B cell (primary cell): Measurements from ENCODE around the gene SNX20. TPM values are rescaled to one million over a fixed set of nuclear protein-coding genes. Genes with fewer than 3 reads are reported as not detected.

ENCODE experiments used
- ATAC-seq: fragments of 200-7000 bp; cut with Tn5 transposase; one replicate; pipeline ENCODE4 v1.10.0; 2021; ENCODE audit warnings: low read depth, mild to moderate bottlenecking, moderate number of reproducible peaks, moderate library complexity
- CTCF ChIA-PET: fragments of 350-600 bp; sonication (Branson Sonifier 250); formaldehyde crosslinking; loops from one replicate; lab custom pipeline; 2021; ENCODE audit warnings: antibody characterized with exemption, inconsistent platforms; lab: Charles Lee
- POLR2A ChIA-PET: fragments of 350-600 bp; sonication (Branson Sonifier 250); formaldehyde crosslinking; loops from one replicate; lab custom pipeline; 2021; ENCODE audit warnings: antibody characterized with exemption; lab: Charles Lee
- DNase-seq: peaks from one replicate; pipeline ENCODE4 v3.0.0; 2013
- H2AFZ ChIP-seq: 2 replicates; pipeline ENCODE4 v1.6.1; 2012; ENCODE audit warnings: mild to moderate bottlenecking, low read depth, low read length; ENCODE audit not compliant: insufficient read depth, poor library complexity, severe bottlenecking
- H3K27ac ChIP-seq, 2 donors: 1 replicate in 1 of 2; 2 replicates in 1 of 2; pipeline ENCODE4 v1.5.1; 2012 to 2013; ENCODE audit warnings: low read length in 2 of 2, mild to moderate bottlenecking in 2 of 2, moderate library complexity in 1 of 2
- H3K27me3 ChIP-seq, 4 experiments: fragments of 200-600 bp in 1 of 4; sonication (generic) in 1 of 4; replicated peaks in 1 of 4; 1 replicate in 2 of 4; 2 replicates in 2 of 4; pipeline versions ENCODE4 v1.6.1 to v1.7.0; 2013 to 2016; ENCODE audit warnings: low read length in 3 of 4, mild to moderate bottlenecking in 2 of 4, mixed read lengths in 1 of 4, moderate library complexity in 1 of 4; ENCODE audit not compliant: insufficient read depth in 4 of 4, control insufficient read depth in 3 of 4; ENCODE audit errors: control extremely low read depth in 1 of 4
- H3K36me3 ChIP-seq, 2 experiments: replicated peaks in 1 of 2; 1 replicate in 1 of 2; 2 replicates in 1 of 2; pipeline versions ENCODE4 v1.6.1 to v1.7.1; 2013; ENCODE audit warnings: low read length in 1 of 2; ENCODE audit not compliant: insufficient read depth in 2 of 2, control insufficient read depth in 1 of 2; ENCODE audit errors: control extremely low read depth in 1 of 2, extremely low read depth in 1 of 2
- H3K4me1 ChIP-seq, 2 donors: fragments of 200-600 bp in 1 of 2; sonication (generic) in 1 of 2; 1 replicate in 1 of 2; 2 replicates in 1 of 2; pipeline versions ENCODE4 v1.5.1 to v1.6.1; 2013 to 2017; ENCODE audit warnings: low read length in 2 of 2; ENCODE audit not compliant: control insufficient read depth in 2 of 2, insufficient read depth in 2 of 2
- H3K4me2 ChIP-seq: replicated peaks from 2 replicates; pipeline ENCODE3; 2012; ENCODE audit warnings: mild to moderate bottlenecking, low read depth, low read length; ENCODE audit not compliant: poor library complexity, severe bottlenecking
- H3K4me3 ChIP-seq, 5 experiments: fragments of 200-600 bp in 1 of 5; sonication (generic) in 1 of 5; 1 replicate in 3 of 5; 2 replicates in 2 of 5; pipeline versions ENCODE4 v1.5.1 to v1.7.0; 2011 to 2016; ENCODE audit warnings: low read length in 4 of 5, mild to moderate bottlenecking in 4 of 5, low read depth in 2 of 5, control low read depth in 1 of 5, moderate library complexity in 1 of 5; ENCODE audit not compliant: insufficient read depth in 1 of 5; ENCODE audit errors: control extremely low read depth in 1 of 5, extremely low read depth in 1 of 5
- H3K79me2 ChIP-seq: fragments of 200-600 bp; sonication (generic); one replicate; pipeline ENCODE4 v1.6.0; 2016; ENCODE audit warnings: low read length; ENCODE audit not compliant: control insufficient read depth, insufficient read depth
- H3K9ac ChIP-seq: fragments of 200-600 bp; sonication (generic); 2 replicates; pipeline ENCODE4 v1.6.1; 2017; ENCODE audit warnings: mild to moderate bottlenecking, low read length, moderate library complexity
- H3K9me3 ChIP-seq, 3 donors: one replicate each; pipeline versions ENCODE4 v1.6.1 to v1.7.1; 2013; ENCODE audit warnings: low read length in 2 of 3; ENCODE audit not compliant: control insufficient read depth in 2 of 3, insufficient read depth in 1 of 3; ENCODE audit errors: control extremely low read depth in 1 of 3
- H4K20me1 ChIP-seq: 2 replicates; pipeline ENCODE4 v1.6.0; 2012; ENCODE audit warnings: mild to moderate bottlenecking, low read length; ENCODE audit not compliant: insufficient read depth, control insufficient read depth, poor library complexity, severe bottlenecking
- H3K27ac Mint-ChIP-seq: one replicate; pipeline ENCODE4 v1.8.0; 2021; ENCODE audit warnings: mixed read lengths
- H3K27me3 Mint-ChIP-seq: one replicate; pipeline ENCODE4 v1.8.0; 2021; ENCODE audit warnings: mixed read lengths
- H3K4me1 Mint-ChIP-seq: one replicate; pipeline ENCODE4 v1.8.0; 2021; ENCODE audit warnings: mixed read lengths
- H3K4me3 Mint-ChIP-seq: one replicate; pipeline ENCODE4 v1.8.0; 2021; ENCODE audit warnings: mixed read lengths
- H3K9me3 Mint-ChIP-seq: one replicate; pipeline ENCODE4 v1.8.0; 2022; ENCODE audit warnings: mixed read lengths; ENCODE audit not compliant: insufficient read depth
- EZH2 ChIP-seq: IDR thresholded peaks from 2 replicates; pipeline ENCODE4 v1.6.1; 2012; ENCODE audit warnings: borderline replicate concordance, low read depth, mild to moderate bottlenecking, moderate library complexity, low read length; ENCODE audit not compliant: insufficient read depth, poor library complexity, severe bottlenecking
- WGBS: methylation state at CpG from one replicate; pipeline ENCODE4 v1.1.5; 2013; ENCODE audit warnings: missing lambda C conversion rate; ENCODE audit not compliant: insufficient coverage; 5-methylcytosine and 5-hydroxymethylcytosine counted together
- intact Hi-C: fragments of 100-400 bp; cut with micrococcal nuclease; formaldehyde crosslinking; loops from one replicate; pipeline ENCODE4 v1.10.0; 2022
- polyA plus RNA-seq: library from polyadenylated mRNA; depleted of rRNA; stranded (reverse); fragments of >200 nt; gene quantifications from 2 replicates; pipeline ENCODE4 v1.2.3, GENCODE V29; 2012
- total RNA-seq, 2 donors: library from RNA; stranded (reverse); fragments of 120-200 nt in 1 of 2; gene quantifications; 1 replicate in 1 of 2; 2 replicates in 1 of 2; pipeline versions ENCODE4 v1.2.3 to v1.2.4, GENCODE V29; 2013 to 2022
- TF ChIP-seq, protein P1 (sequence below): fragments of 200-600 bp; IDR thresholded peaks from one replicate; pipeline ENCODE4 v1.8.0; 2022; ENCODE audit warnings: antibody characterized with exemption, mild to moderate bottlenecking

SNX20 gene
- total and polyA plus RNA-seq, 2 donors (not counting 1 experiment from before 2014, with no cell fraction given): 34.7 to 43.0 TPM

- Mint-ChIP-seq H3K4me1 (peaks cover 43% of the 10 kb centered on the region), H3K27me3 (no peaks in the 10 kb centered on the region), H3K4me3 (no peak overlapping the region), H3K27ac (no peak overlapping the region), H3K9me3 (no peaks in the 10 kb centered on the region)
- Histone ChIP-seq H3K4me3 (no peak overlapping the region), H3K4me1 (peaks cover 34 to 39% of the 10 kb centered on the region in 2 donors), H3K9me3 (no peaks in the 10 kb centered on the region), H3K27me3 (no peaks in the 10 kb centered on the region), H3K4me2 (no peak overlapping the region), H2AFZ (no peak overlapping the region), H3K9ac (no peak overlapping the region), H3K27ac (no peak overlapping the region), H3K79me2 (peaks cover 6% of the 10 kb centered on the region), H3K36me3 (no peaks in the 10 kb centered on the region), H4K20me1 (no peaks in the 10 kb centered on the region)
- no peak for ATAC-seq
- TF ChIP-seq, protein P1, sequence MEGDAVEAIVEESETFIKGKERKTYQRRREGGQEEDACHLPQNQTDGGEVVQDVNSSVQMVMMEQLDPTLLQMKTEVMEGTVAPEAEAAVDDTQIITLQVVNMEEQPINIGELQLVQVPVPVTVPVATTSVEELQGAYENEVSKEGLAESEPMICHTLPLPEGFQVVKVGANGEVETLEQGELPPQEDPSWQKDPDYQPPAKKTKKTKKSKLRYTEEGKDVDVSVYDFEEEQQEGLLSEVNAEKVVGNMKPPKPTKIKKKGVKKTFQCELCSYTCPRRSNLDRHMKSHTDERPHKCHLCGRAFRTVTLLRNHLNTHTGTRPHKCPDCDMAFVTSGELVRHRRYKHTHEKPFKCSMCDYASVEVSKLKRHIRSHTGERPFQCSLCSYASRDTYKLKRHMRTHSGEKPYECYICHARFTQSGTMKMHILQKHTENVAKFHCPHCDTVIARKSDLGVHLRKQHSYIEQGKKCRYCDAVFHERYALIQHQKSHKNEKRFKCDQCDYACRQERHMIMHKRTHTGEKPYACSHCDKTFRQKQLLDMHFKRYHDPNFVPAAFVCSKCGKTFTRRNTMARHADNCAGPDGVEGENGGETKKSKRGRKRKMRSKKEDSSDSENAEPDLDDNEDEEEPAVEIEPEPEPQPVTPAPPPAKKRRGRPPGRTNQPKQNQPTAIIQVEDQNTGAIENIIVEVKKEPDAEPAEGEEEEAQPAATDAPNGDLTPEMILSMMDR: no peak
- TF ChIP-seq EZH2: no peak
- ChIA-PET CTCF (interaction anchor here (0.8 to 1.9 kb wide), 3 partner anchors 8 to 23 kb away, joined by 3 to 5 read pairs (median 3); no protein-coding TSS in a partner anchor), POLR2A (no interaction called here)
- intact Hi-C loops: no loop called here
- DNase-seq: no peak
- WGBS: 87% methylated on average over 8 of the region's 12 CpGs
These were observed 7.0 kb upstream of the SNX20 start for GRCh38 chr16:50688083-50688482.

- Mint-ChIP-seq H3K4me3 (peak overlapping the region; percentile 86), H3K27me3 (no peaks in the 10 kb centered on the region), H3K27ac (peak overlapping the region; percentile 86), H3K4me1 (peaks cover 56% of the 10 kb centered on the region), H3K9me3 (no peaks in the 10 kb centered on the region)
- Histone ChIP-seq H3K36me3 (no peaks in the 10 kb centered on the region), H2AFZ (peak overlapping the region; percentile 53), H3K79me2 (peaks cover 20% of the 10 kb centered on the region), H3K4me2 (peak overlapping the region; percentile 69), H3K4me1 (peaks cover 52 to 56% of the 10 kb centered on the region in 2 donors), H3K27ac (peak overlapping the region; percentile 83 to 96), H3K4me3 (peak overlapping the region in 1 of 5 experiments; percentile 12), H4K20me1 (no peaks in the 10 kb centered on the region), H3K27me3 (no peaks in the 10 kb centered on the region), H3K9ac (peak overlapping the region; percentile 5), H3K9me3 (no peaks in the 10 kb centered on the region)
- ATAC-seq (no peak), DNase-seq (no peak)
- CTCF ChIA-PET: interaction anchor here (0.9 to 2.7 kb wide), 3 partner anchors 14 to 59 kb away, joined by 3 to 26 read pairs (median 5); no protein-coding TSS in a partner anchor
- TF ChIP-seq EZH2: no peak
- TF ChIP-seq, protein P1: no peak
- intact Hi-C loops: loop anchor here (2.0 kb wide), 1 partner anchor 13 kb away; no protein-coding TSS in a partner anchor
- 59% methylated on average over 8 of the region's 8 CpGs for WGBS
- POLR2A ChIA-PET: interaction anchor here (0.5 to 1.2 kb wide), 3 partner anchors 12 to 38 kb away, joined by 4 to 6 read pairs (median 5); no protein-coding TSS in a partner anchor
These were observed 4.5 kb upstream of the SNX20 start for GRCh38 chr16:50685462-50686063.
